HUES64 (cell line): ENCODE data around the gene TTC21B.

Experiments
- H3K27ac ChIP-seq: 2 replicates; pipeline ENCODE4 v1.7.0; 2013; ENCODE audit warnings: low read depth, low read length, inconsistent platforms
- H3K27me3 ChIP-seq: 2 replicates; pipeline ENCODE4 v1.6.1; 2013; ENCODE audit warnings: mild to moderate bottlenecking, low read length; ENCODE audit not compliant: insufficient read depth
- H3K36me3 ChIP-seq: 2 replicates; pipeline ENCODE4 v1.6.1; 2013; ENCODE audit warnings: mild to moderate bottlenecking, low read length; ENCODE audit not compliant: insufficient read depth
- H3K4me1 ChIP-seq: 2 replicates; pipeline ENCODE4 v1.6.1; 2013; ENCODE audit warnings: mild to moderate bottlenecking, low read length, moderate library complexity; ENCODE audit not compliant: insufficient read depth
- H3K4me3 ChIP-seq: 2 replicates; pipeline ENCODE4 v1.5.1; 2013; ENCODE audit warnings: mild to moderate bottlenecking, low read length, moderate library complexity
- H3K9ac ChIP-seq: 2 replicates; pipeline ENCODE4 v1.6.1; 2013; ENCODE audit warnings: mild to moderate bottlenecking, low read depth, low read length
- H3K9me3 ChIP-seq: 2 replicates; pipeline ENCODE4 v1.6.1; 2013; ENCODE audit warnings: low read depth, low read length; ENCODE audit not compliant: insufficient read depth
- WGBS: fragments of 150-250, 120-280 bp; methylation state at CpG from one replicate; pipeline ENCODE4 v1.1.7; 2013; ENCODE audit warnings: missing lambda C conversion rate; 5-methylcytosine and 5-hydroxymethylcytosine counted together

TTC21B gene

GRCh38 chr2:165958313-165958960 lies 4.9 kb upstream of the TTC21B start:
- H3K9ac ChIP-seq, result no peak overlapping the region

GRCh38 chr2:165957030-165957675 lies 3.6 kb upstream of the TTC21B start:
- Histone ChIP-seq H3K9ac (no peak overlapping the region), H3K4me3 (no peak overlapping the region), H3K36me3 (no peaks in the 10 kb centered on the region), H3K9me3 (no peaks in the 10 kb centered on the region), H3K27ac (no peak overlapping the region), H3K4me1 (peaks cover 9% of the 10 kb centered on the region), H3K27me3 (peaks cover 4% of the 10 kb centered on the region; the same call in 1 of the 2 replicates)
- WGBS, result 95% methylated on average over 60 of the region's 60 CpGs

More at GRCh38 chr2:165958313-165958960, 4.9 kb upstream of the TTC21B start:
- no peaks in the 10 kb centered on the region for H3K9me3 ChIP-seq
- 93% methylated on average over 3 of the region's 3 CpGs for WGBS
- no peak overlapping the region for H3K27ac ChIP-seq
- no peak overlapping the region for H3K4me3 ChIP-seq
- H3K4me1 ChIP-seq, result peaks cover 9% of the 10 kb centered on the region
- no peaks in the 10 kb centered on the region for H3K36me3 ChIP-seq
- peaks cover 4% of the 10 kb centered on the region; the same call in 1 of the 2 replicates for H3K27me3 ChIP-seq

GRCh38 chr2:165953306-165953654 lies 296 bp downstream of the TTC21B start:
- Histone ChIP-seq H3K27ac (peak overlapping the region; percentile 68), H3K27me3 (peaks cover 4% of the 10 kb centered on the region; the same call in 1 of the 2 replicates), H3K4me1 (peaks cover 14% of the 10 kb centered on the region), H3K36me3 (peaks cover 12% of the 10 kb centered on the region), H3K9ac (peak overlapping the region; percentile 75), H3K9me3 (no peaks in the 10 kb centered on the region), H3K4me3 (peak overlapping the region; percentile 90)
- under 1% methylated on average over 24 of the region's 24 CpGs for WGBS

GRCh38 chr2:165952741-165953211 lies 800 bp downstream of the TTC21B start:
- Histone ChIP-seq H3K27me3 (peaks cover 4% of the 10 kb centered on the region; the same call in 1 of the 2 replicates), H3K9ac (peak overlapping the region; percentile 75), H3K4me1 (peaks cover 18% of the 10 kb centered on the region), H3K4me3 (peak overlapping the region; percentile 90), H3K36me3 (peaks cover 17% of the 10 kb centered on the region), H3K9me3 (no peaks in the 10 kb centered on the region), H3K27ac (no peak overlapping the region)
- WGBS, result 29% methylated on average over 3 of the region's 4 CpGs

- H3K27me3 ChIP-seq, result peaks cover 4% of the 10 kb centered on the region; the same call in 1 of the 2 replicates
- H3K4me1 ChIP-seq, result peaks cover 18% of the 10 kb centered on the region
- H3K9me3 ChIP-seq, result no peaks in the 10 kb centered on the region
- no peak overlapping the region for H3K27ac ChIP-seq
- no peak overlapping the region for H3K9ac ChIP-seq
- H3K36me3 ChIP-seq, result peaks cover 23% of the 10 kb centered on the region
- peak overlapping the region; percentile 90; the same call in 1 of the 2 replicates for H3K4me3 ChIP-seq
- 0% methylated on average over 1 of the region's 1 CpG for WGBS
Observed at GRCh38 chr2:165952085-165952484, 1.5 kb downstream of the TTC21B start.

DNA sequence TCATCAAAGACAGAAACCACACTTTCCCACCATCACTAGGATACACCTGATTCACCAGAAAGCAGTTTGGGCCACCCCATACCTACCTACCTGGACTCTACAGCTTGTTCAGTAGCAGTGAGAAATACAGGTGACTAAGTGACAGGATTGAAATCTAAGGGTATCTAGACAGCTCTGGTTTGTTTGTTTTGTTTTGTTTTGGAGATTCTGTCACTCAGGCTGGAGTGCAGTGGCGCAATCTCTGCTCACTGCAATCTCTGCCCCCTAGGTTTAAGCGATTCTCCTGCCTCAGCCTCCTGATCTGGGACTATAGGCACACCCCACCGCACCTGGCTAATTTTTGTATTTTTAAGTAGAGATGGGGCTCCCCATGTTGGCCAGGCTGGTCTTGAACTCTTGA lies 3.1 kb downstream of the TTC21B start:
- Histone ChIP-seq H3K4me1 (peaks cover 18% of the 10 kb centered on the region), H3K27ac (no peak overlapping the region)
- WGBS, result 95% methylated on average over 3 of the region's 3 CpGs

DNA sequence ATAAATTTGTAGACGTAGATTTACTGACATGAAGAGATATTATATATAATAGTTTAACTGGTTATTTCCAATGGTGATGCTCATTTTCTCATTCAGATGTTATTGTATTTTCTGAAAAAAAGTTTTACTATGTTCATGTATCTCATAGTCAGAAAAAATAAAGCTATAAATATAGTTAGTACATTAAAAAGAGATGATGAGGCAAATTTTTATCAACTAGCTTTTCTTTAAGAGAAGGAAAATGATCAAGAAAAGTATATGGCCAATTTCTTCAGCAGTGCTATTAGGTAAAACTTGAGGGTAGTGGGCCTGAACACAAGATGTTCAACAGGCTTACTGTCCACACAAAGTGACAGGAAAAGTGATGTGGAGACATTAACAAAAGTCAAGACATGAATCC lies 11.7 kb downstream of the TTC21B start:
- Histone ChIP-seq H3K4me3 (no peak overlapping the region), H3K27me3 (no peaks in the 10 kb centered on the region), H3K9me3 (no peaks in the 10 kb centered on the region), H3K9ac (no peak overlapping the region), H3K36me3 (peaks cover 85% of the 10 kb centered on the region), H3K4me1 (no peaks in the 10 kb centered on the region), H3K27ac (no peak overlapping the region)
- no CpG with 5 or more reads among the region's 1 CpG for WGBS

More for the DNA sequence above, 3.1 kb downstream of the TTC21B start:
- peaks cover 31% of the 10 kb centered on the region for H3K36me3 ChIP-seq
- H3K4me3 ChIP-seq, result no peak overlapping the region
- no peak overlapping the region for H3K9ac ChIP-seq
- H3K27me3 ChIP-seq, result peaks cover 4% of the 10 kb centered on the region; the same call in 1 of the 2 replicates
- no peaks in the 10 kb centered on the region for H3K9me3 ChIP-seq

DNA sequence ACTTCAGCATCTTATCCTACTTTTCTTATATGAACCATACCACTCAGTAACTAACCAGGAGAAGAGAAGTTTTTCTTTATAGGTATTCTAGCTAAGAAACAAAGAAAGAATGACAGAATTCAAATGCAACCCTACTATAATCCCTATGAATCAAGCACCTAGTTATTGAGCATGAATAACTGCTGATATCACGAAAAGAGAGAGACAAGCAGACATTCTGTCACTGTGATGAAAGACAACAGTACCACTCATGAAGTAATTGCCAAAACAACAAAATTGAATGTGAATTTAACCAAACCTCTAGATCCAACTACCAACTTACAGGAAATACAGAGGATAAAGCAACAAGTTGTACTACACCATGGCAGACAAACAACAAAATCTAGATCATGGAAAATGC lies 15.3 kb downstream of the TTC21B start:
- H3K27ac ChIP-seq, result no peak overlapping the region
- no peaks in the 10 kb centered on the region for H3K9me3 ChIP-seq
- H3K4me1 ChIP-seq, result 0 out of 2 replicates have a peak, but pooled peaks cover 7% of the 10 kb centered on the region
- H3K36me3 ChIP-seq, result peaks cover 75% of the 10 kb centered on the region
- no peaks in the 10 kb centered on the region for H3K27me3 ChIP-seq
- WGBS, result 95% methylated on average over 1 of the region's 1 CpG
- no peak overlapping the region for H3K4me3 ChIP-seq
- H3K9ac ChIP-seq, result no peak overlapping the region

DNA sequence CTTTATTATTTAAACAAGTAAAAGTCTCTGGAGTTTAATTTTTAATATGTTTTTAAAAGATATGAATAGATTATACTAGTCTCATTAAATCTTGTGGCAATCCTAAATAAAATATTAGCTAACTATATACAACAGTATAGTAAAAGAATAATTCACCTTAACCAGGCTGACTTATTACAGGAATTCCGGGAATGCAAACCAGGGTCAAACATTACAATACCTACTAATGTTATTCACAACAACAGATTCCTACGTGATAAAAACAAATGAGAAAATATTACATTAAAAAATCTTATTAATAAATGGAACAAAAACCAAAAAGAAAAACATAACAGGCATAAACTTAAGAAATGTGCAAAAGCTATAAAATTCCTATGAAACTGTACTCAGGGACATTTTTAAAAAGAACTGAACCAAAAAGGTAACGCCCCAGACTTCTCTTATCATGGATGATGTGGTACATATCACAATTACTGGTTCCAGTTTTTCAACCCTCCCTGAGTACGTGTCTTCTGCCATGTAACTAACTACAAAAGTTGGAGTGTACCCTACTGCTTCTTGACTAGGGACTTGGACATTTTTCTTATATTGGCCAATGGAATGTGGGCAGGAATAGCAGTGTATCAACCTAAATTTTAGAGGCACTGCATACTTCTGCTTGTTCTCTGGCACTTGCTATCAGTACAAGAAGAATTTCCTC lies 20.2 kb downstream of the TTC21B start:
- Histone ChIP-seq H3K9ac (no peak overlapping the region), H3K27me3 (no peaks in the 10 kb centered on the region), H3K36me3 (peaks cover 76% of the 10 kb centered on the region), H3K4me3 (no peak overlapping the region), H3K4me1 (0 out of 2 replicates have a peak, but pooled peaks cover 10% of the 10 kb centered on the region), H3K27ac (no peak overlapping the region), H3K9me3 (no peaks in the 10 kb centered on the region)
- 88% methylated on average over 2 of the region's 4 CpGs for WGBS

DNA sequence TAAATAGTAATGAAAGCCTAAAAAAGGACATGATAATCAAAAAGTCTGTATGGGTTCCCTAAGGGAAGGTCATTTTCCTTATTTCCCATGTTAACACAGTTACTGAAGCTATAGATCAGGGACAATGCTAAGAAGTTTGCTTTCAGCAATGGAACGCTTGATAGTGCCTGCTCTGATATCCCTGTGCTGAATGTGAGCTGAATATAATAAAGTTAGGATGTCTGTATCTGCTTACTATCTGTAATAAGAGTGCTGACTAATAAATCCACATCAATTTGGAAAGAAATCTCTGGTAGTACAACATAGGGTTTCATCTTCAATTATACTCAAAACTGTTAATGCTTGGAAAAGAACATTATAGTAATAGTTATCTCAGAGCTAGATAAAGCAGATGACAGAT lies 25.8 kb downstream of the TTC21B start:
- WGBS, result 100% methylated on average over 1 of the region's 1 CpG

GRCh38 chr2:165927353-165927752 lies 26.2 kb downstream of the TTC21B start:
- H3K4me1 ChIP-seq, result no peaks in the 10 kb centered on the region
- H3K36me3 ChIP-seq, result peaks cover 87% of the 10 kb centered on the region
- no peak overlapping the region for H3K9ac ChIP-seq
- H3K9me3 ChIP-seq, result no peaks in the 10 kb centered on the region
- no peaks in the 10 kb centered on the region for H3K27me3 ChIP-seq
- 100% methylated on average over 1 of the region's 1 CpG for WGBS
- H3K27ac ChIP-seq, result no peak overlapping the region
- H3K4me3 ChIP-seq, result no peak overlapping the region

More for the DNA sequence above, 25.8 kb downstream of the TTC21B start:
- Histone ChIP-seq H3K9ac (no peak overlapping the region), H3K27ac (no peak overlapping the region), H3K4me3 (no peak overlapping the region), H3K4me1 (no peaks in the 10 kb centered on the region), H3K36me3 (peaks cover 89% of the 10 kb centered on the region), H3K27me3 (no peaks in the 10 kb centered on the region), H3K9me3 (no peaks in the 10 kb centered on the region)
